GM19025 (cell line): Measurements from ENCODE around the gene NPAS2.

ENCODE experiments used
- ATAC-seq: cut with Tn5 transposase; IDR thresholded peaks from one replicate; pipeline ENCODE4 v1.9.1; 2021; ENCODE audit warnings: mild to moderate bottlenecking, low read depth, moderate library complexity; ENCODE audit not compliant: unreplicated experiment

Gene NPAS2

DNA sequence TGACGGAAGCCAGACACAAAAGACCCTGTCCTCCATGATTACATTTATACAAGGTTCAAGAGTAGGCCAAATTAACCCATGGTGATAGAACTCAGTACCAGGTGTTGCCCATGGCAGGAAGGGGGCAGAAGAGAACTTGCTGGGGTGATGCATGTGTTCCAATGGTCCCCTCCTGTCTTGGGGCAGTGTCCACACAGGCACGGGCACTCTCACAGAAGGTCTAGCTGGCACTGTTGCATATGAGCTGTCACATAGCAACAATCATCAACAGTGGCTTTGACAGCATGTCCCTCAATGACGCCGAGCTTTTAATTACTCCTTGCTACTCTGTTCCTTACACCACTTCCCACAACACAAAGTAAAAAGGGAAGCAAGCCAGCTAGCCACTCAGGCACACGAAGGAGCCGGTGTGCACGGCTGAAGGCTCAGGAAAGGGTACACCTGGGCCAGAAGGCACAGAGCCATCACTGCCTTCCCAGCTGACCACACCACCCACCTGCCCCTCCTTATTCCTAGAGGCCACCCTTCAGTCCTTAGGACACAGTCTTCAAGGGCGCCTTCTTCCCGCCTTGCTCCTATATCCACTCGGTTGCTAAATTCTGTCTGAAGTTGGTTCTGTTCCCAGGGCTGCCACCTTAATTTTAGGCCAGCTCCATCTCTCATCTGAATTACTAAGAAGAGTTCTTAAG lies 211.1 kb downstream of the NPAS2 start:
- no peak for ATAC-seq

DNA sequence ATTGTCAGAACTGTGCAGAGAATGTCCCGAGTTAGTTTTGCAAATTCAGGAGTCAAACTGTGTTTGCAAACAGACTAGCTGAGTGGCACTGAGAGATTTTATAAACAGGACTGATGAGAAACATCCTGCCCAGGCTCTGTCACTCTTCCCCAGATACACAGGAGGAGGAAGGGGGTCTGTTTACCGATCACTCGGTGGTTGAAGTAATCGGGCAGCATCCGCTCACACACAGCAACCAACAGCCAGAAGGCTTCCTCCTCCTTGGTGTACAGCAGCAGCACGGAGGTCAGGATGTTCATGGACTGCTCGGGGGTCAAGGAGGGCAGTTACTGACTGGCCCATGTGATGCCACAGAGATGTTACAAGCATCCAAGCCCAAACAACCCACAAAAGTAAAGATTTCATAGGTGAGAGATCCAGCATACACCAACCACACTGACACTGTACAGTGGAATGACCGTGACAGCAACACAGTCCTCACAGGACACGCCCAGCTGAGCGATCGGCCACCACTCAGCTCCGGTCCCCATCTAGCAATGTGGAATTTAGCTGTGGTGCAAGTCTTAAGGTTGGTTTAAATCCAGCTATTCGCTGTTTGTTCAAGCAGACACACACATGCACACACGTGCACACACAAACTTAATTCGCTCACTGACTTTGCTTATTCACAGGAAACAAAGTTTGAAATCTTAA lies 212.3 kb downstream of the NPAS2 start:
- ATAC-seq: no peak

DNA sequence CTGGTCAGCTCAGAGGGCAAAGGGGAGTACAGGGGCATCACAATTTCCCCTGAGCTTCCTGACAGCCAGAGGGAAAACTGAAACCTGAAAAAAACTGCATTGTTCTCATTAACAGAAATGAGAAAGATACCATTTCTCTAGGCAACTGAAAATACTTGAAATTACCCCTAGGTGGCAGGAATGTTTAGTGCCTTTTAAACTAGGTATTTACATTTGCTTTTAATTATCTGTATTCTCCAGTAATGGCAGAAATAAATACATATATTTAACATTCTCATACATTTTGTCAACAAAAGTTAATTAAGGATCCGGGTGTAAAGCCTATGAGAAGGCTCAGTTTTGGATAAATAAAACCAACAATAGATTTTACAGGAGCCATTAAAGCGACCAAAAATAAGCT lies 216.6 kb downstream of the NPAS2 start:
- ATAC-seq: no peak

DNA sequence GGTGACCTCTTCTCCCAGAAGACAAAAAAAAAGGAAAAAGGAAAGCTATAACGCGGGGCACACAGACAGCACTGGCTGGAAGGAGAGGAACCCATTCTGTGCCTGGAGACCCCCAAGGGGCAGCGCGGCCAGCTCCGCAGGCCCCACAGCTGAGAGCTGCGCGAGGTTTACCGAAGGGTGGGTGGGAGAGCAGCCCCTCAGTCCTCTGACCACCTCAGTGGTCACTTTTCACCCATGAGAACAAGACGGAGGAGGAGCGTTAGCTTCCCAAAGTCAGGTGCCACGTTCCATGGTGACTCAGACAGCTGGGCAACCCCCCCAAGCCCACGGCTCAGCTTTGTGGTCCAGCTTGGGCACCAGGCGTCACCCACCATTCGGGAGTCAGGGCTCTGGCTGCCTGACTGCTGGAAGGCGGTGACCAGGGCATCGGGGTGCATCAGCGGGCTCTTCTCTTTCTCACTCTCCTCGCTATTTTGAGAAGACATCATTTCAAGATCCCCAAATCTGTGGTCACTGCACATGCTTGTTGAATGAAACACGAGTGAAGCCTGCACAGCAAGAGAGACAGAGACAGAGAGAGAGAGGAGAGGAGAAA lies 217.3 kb downstream of the NPAS2 start:
- ATAC-seq: no peak

DNA sequence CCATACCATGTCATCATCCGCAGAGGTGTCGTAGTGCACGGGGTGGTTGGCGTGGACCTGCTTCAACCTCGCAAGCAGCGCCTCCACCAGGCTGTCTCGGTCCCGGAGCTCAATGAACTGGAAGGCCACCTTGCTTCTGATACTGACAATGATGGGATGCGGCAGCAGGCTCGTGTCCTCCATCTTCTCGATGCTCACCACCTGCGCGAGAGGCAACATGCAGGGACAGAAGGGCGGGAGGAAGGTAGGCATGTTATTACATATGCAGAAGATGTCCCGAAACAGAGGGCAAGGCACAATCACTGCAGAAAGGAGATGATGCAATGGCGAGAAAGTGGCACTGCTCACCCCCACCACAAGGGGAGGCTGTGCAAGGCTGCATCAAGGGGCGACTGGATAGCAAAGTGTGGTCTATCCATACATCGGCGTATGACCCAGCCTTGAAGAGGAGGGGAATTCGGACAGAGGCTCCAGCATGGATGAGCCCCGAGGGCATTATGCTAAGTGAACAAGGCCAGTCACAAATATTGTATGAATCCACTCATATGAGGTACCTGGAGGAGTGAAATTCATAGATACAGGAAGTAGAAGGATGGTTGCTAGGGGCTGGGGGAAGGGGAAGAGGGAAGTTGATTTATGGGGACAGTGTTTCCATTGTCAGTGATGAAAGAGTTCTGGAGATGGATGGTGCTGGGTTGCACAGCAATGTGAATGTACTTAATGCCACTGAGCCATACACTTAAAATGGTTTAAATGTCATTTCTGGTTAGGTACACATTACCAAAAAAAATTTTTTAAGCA lies 218.7 kb downstream of the NPAS2 start:
- no peak for ATAC-seq

DNA sequence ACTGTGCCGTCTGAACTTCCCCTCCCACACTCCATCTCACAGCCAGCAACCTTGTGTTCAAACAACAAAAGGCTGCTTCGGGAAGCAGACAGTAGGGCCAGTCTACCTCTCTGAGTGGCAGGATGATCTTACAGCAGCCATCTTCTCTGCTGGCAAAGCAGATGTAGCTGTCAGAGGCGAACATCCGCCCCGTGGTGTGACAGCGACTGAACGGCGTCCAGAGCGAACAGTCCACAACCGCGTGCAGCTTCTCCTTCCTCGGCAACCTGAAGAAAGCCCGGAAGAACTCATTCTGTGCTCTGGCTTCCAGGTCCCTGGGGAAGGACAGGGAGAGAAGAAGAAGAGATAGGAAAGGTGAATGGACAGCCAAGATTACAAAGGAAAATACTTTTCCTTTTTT lies 220.1 kb downstream of the NPAS2 start:
- no peak for ATAC-seq

DNA sequence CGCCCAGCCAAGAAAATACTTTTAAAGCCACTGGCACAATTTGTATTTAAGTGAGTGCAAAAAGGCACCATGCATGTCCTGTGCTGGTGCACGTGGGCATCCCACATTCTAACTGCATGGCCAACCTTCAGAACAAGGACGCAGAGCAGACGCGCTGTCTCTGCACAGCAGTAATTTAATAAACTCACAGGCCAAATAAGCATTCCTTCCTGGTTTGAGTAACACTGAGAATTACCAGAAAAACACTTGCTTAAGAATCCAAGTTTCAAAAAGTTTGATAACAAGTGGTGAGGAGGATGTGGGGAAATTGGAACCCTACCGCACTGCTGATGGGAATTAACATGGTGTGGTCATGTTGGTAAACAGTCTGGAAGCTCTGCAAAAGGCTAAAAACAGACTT lies 220.8 kb downstream of the NPAS2 start:
- ATAC-seq: no peak

DNA sequence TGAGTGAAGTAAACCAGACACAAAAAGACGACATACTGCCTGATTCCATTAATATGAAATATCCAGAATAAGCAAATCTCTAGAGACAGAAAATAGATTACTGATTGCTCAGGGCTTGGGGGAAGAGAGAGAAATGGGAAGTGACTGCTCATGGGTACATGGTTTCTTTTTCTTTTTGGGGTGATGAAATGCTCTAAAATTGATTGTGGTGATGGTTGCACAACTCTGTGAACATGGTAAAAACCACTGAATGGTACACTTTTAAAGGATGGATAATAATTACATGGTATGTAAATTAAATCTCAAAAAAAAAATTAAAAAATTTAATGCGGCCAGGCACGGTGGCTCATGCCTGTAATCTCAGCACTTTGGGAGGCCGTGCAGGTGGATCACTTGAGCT lies 221.5 kb downstream of the NPAS2 start:
- no peak for ATAC-seq

DNA sequence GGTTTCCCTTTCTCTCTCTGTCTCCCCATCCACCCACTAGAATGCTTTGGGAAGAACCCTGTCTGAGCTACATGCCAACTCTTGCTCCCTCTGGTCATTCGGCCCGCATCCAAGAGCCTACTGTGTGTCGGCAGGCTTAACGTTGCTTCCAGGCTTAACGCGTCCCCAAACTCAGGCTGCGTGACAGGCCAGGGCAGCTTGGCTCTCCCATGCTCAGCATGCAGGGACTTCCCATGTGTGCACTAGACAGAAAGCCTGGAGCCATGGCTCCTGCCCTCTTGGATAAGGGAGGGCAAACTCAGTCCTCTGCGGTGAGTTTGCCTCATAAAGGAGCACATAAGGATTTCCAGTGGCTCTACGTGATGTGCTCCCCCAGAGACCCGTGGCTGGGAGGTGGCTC lies 225.4 kb downstream of the NPAS2 start:
- no peak for ATAC-seq
